Inferior parietal cortex (tissue), 1 donor: ENCODE measurements around the gene MOB1A.
A peak's percentile ranks its signal among the peaks of the same experiment; 100 is the strongest.
"Not testable (repeated sequence)": the region's sequence is repeated elsewhere in the genome, so short reads cannot be mapped to it uniquely, and the experiment has no call there.

Source experiments
- DNase-seq: peaks from one replicate; pipeline ENCODE4 v3.0.0-alpha.2; 2016; ENCODE audit errors: extremely low spot score

Gene MOB1A

DNA sequence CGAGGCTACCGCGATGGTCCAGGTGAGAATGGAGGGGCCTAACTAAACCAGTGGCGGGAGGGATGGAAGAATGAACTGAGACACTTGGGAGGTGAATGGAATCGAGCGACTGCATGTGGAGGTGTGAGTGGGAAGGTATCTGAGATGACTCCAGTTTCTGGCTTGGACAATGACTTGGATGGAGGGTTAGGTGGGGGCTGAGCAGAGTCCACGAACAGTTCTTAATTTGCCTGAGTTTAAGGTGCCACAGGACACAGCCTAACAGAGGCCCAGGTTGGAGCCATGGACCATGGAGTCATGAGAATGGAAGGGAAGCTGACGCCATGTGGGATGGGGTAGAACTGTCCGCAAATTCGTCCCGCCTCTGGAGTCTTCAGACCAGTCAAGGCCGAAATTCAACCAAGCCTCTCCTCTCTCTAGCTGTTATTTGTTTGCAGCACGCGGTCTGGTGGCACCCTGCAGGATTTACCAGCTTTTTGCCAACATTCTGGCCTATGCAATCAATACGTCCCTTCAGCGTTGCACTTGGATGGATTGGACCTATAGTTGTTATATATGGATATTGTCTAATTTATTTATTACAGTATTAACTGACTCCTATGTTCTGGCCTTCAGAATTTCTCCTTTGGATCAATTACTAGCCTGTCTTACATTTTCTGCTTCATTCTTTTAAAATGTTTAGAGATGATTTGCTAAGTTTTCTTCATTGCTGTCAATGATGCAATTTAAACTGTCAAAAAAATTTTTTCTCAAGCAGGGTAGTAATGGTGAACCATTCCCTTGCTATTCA is 30.0 kb downstream of the MOB1A start:
- peak; percentile 42 for DNase-seq

DNA sequence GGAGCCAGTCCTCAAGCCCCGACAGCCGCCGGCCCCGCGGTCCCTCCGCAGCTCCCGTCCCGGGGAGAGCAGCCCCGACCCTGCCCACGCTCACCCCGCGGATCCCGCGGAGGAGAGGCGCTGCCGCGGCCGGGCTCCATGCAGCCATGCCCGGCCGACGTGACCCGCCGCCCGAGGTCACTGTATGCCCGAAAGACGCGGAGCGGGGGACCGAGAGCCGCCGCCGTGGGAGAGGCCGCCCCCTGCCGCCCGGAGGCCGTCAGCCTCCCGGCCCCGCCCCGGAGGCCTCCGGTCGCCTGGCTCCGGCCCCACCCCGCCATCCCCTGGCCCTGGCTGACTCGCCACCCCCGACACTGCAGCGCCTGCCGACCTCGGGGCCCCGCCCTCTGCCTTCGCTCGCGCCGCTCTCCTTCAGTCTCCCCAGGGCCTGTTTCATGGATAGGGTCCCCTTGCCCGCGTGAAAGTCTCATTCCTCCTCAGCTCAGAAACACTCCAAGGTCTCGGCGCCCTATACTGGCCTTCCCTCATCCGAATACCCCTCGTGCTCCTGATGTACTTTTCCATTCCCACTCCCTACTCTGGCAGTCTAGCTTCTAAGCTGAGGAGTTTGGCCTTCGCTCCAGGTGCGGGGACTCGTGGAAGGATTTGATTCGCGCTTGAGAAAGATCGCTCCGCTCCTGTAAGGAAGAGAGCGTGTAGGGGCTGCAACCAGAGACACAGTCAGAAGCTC is 30.8 kb downstream of the MOB1A start, which contains the start of gene BOLA3:
BOLA3 (minus strand) TSS at position 186 of the 730 bp plus-strand sequence; CDS start at position 148, 38 bp downstream.
- peak; percentile 72 for DNase-seq

DNA sequence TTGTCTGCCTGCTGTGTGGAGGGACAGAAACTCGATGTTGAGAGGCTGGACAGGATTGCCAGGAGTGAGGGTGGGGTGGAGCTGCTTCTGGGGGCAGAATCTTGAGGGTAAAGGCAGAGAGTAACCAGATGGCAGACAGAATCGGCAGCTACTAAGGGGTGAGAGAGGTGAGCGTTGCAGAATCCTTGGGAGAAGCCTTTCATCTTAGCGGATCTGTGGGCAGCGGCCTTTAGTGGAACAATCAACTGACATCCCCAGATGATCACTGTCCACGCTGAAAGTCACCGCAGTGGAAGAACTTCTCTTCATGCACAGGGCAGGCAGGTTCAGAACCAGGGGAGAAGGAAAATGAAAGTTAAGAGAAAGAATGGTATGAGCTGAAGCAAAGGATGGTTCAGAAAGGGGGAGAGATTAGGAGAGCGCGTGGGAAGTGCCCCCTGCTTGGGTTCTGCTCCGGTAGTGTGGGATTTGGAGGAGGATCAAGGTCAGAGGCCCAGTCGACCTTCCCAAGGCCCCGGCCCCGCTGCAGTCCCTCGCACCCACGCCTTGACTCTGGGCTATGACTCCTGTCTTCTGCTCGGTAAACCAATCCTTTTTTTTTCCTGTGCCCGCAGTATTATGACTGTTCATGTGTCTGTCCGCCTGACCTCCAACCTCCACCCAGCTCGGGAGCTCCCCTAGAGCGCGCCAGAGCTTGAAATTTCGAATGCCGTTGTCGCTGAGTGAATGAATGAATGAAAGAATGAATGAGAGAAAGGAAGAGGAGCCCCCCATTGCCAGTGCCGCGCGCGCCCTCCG is 31.6 kb downstream of the MOB1A start:
- peak; percentile 9 for DNase-seq

DNA sequence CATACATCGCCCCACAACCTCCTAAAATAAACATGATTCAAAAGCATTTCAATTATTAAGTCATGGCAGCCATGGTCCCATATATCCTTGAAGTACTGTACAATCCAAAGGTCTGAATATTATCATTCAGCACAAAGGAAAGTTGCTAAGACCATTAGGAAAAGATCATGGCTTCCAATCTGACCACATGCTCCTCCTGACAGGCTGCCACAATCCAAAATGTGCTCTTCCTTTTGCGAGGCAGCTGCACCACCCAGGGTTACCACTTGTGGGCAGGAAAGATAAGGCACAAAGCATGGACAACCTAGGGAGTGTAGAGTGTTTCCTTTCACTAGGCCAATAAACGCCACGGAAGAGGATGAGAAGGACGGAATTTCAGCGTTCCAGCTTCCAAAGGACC is 36.3 kb downstream of the MOB1A start:
- no peak for DNase-seq

DNA sequence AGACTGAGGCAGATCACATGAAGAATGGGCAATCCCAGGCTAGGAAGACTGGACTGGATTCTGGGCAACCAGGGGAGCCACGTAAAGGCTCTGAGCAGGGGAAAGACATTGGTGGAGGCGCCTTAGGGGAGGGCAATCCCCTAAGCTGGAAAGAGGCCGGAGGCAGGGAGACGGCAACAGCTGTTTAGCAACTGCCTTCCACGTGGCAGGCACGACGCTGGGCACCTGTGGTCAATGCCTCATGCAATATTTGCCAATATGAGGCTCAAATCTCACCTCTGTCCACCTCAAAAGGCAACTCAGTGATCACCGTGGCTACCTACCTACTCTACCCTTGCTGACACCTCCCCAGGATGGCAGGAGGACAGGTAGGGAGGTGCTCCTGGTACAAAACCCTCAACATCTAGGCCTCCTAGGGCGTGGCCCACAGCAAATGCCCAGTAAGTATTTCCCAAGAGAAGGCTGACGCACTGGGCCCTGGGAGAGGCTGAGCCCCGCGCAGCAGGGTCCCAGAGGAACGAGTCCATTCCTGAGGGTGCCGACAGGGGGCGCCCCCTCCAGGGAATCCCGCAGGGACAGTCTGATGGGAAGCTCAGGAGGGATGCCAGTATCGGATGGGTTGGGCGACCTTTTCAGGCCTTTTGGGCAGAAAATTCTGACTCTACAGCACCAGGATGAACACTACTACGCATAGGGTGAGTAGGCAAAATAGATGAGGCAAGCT is 39.9 kb downstream of the MOB1A start:
- DNase-seq = no peak

DNA sequence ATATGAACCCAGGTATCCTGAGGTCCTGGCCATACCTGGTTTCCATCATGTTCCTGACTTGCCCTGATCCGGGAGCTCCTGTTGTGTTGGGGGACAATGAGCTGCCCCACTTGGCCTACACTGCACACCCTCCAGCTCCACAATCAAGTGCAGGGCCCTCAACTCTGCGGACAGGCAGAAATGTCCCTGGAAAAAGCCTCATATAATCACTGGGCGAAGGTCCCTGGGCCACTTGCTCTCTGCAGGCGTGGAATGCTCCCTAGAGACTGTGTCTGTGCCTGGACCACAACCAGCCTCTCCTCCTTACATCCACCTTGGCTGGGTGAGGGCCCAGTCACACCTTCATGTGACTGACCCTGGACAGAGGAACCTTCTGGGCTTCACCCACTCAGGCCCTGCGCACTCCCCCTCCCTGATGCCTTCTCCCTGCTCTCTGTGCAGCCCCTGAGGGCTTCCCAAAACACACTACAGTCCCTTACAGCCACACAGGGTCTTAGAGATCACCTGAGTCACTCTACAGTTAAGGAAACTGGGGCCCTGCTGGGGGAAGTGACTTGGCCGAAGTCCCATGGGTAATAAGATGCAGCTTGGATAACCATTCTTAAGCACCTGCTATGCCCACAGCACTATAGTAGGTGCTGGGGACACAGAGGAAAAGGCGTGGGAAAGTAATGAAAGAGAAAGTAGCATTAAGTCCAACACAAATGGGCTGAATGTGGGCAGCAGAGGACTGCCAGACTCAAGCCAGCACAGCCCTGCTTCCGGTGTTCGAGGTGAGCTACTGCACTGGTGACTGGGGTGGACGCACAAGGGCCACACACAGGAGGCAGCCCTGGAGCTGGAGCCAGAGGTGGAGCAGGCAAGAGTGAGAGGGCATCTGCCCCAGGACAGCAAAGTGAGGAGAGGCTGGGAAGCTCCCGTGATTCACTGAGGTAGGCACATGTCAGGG is 40.8 kb downstream of the MOB1A start:
- no peak for DNase-seq

DNA sequence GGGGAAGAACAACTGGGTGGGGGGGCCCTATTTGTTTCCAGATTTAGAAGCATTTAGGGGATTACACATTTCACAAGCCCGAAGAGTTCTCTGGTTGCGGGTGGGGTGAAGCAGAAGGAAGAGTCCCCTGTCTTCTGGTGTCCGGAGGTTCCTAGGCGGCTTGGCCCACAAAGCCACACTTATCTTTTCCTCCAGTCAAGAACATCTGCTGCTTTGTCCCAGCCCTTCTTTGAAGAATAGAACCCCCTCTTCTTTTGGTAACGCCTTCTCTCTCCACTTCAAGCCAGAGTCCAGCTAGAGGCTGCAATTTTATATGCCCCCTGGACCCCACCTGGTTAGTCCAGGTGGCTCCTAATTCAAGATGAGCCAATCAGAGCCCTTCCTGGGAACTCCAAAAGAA is 46.8 kb downstream of the MOB1A start:
- no peak for DNase-seq

DNA sequence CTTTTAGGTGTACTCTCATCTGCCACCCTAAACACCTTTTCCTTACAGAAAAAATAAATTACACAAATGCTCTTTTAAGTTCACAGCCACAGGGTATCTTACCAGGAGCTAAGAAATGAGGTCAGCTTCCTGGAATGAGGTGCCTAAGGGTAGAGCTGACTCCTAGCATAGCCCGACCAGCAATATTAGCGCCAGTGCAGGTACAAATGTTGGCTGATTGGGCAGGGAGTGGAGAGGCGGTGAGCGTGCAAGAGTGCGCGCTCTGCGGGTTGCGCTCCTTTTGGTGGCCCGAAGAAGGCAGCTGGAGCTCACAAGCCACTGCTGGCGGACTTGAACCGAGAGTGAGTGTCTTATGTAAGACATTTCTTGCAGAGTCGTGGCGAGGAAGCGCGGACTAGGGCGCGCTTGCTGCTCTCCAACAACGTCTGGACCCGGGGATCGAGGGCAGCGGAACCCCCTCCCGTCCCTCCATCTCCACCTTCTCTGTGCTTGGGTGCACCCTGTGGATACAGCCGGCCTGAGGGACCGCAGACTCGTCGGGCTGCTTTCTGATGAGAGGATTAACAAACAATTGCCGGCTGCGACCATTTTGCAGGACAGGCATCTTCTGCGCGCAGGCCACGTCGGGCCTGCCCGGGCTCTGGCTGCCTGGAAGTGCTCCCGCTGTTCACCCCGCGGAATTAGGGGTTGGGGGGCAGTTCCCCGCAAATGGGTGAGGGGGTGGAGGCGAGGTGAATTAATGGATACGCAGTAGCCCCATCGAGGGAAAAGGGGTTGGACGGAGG is 48.3 kb downstream of the MOB1A start:
- no peak for DNase-seq

DNA sequence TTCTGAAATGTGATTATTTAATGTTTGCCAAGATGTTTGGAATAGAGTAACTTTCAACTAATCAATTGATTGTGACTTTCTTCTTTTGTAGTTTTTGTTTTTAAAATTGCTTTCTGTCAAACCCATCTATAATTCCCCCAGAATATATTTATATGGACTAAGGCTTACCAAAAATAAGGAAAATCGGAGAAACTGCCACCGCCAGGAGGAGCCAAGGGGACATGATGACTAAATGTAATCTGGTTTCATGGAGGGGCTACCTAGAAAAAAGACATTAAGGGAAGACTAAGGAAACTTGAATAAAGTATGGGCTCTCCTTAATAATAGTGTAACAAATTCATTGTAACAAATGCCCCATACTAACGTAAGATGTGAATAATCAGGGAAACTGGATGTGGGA is 50.5 kb downstream of the MOB1A start:
- DNase-seq = no peak

DNA sequence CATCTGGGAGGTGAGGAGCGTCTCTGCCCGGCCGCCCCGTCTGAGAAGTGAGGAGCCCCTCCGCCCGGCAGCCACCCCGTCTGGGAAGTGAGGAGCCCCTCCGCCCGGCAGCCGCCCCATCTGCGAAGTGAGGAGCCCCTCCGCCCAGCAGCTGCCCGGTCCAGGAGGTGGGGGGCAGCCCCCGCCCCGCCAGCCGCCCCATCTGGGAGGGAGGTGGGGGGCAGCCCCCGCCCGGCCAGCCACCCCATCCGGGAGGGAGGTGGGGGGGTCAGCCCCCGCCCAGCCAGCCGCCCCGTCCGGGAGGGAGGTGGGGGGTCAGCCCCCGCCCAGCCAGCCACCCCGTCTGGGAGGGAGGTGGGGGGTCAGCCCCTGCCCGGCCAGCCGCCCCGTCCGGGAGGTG is 54.7 kb downstream of the MOB1A start:
- not testable (repeated sequence) for DNase-seq

DNA sequence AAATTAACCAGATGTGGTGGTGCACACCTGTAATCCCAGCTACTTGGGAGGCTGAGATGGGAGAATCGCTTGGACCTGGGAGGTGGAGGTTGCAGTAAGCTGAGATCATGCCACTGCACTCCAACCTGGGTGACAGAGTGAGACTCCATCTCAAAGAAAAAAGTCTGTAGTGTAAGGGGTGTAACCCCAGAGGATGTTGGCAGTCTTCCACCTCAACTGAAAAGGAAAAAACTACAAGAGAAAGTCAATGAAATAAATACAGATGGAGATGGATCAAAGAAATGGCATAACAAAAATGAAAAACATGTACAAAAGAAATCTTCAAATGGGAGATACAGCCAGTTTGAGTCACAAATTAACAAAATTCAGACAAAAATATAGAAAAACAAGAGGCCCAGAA is 56.8 kb downstream of the MOB1A start:
- DNase-seq = not testable (repeated sequence)

DNA sequence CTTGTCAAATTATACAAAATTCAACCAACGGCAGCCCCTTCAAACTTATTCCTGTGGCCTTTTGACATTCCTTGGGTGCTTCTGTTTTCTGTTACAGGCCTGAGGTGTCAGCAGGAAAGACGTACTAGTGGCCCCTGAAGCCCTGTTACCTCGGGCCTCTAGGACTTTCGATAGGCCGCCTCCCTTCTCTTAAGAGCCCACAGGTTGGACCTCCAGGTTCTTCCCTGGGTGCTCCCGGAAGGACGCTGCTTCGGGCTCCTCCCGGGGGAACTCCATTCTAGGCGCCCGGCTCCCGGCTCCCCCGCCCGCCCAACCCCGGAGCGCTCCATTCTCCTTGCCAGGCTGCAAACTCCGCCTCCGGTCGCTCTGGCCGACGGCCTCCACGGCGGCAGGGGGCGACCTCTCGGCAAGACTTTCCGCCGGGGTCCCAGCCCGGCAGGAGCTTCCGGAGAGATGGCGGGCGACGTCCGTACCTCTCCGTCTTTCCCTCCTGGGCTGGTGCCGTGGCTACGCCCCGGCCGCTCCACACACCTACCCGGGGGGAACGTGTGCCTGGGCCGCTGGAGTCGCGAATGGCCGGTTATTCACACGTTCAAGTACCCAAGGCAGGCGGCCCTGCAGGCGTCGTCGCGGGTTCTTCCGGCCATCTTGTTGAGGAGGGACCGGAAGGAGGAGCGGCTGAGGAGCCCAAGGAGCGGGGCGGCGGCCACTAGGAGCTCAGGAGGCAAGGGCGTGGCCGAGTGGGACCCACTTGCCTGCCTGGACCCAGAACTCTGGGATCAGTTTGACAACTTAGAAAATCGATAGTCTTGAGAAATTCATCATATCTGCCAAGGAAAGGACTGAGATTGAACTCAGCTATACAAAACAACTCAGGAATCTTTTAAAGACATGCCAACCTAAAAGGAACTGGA is 58.5 kb downstream of the MOB1A start:
- DNase-seq = peak; percentile 89

DNA sequence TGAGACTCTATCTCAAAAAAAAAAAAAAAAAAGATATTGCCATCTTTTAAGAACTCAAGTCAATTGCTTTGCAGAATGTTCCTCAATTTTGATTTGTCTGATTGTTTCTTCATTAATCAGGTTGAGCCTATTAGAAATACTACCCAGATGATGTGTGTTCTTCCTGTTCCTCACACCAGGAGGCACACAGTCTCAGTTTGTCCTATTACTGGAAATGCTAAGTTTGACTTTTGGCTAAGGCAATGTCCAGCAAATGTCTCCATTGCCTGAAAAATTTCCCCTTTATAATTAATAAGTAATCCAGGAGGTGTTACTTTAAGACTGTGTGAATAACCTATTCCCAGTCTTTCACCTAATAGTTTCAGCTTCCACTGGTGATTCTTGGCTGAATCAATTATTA is 59.3 kb downstream of the MOB1A start:
- no peak for DNase-seq

DNA sequence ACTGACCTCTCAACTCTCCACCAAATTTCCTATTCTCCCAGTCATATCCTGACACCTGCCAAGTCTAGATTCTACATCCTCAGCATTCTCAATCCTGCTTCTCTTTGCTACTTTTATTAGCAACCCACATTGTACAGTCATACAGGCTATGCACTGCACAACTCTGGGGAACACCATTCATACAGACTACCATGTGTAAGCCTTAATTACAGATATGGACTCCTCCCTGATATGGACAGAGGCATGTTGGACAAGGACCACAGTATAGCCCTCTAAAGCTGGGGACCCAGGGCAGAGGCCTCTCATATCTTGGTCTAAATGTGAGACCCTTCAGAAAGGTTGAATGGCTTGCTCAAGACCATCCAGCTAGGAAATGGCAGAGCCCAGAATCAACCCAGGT is 67.3 kb downstream of the MOB1A start:
- DNase-seq = no peak

DNA sequence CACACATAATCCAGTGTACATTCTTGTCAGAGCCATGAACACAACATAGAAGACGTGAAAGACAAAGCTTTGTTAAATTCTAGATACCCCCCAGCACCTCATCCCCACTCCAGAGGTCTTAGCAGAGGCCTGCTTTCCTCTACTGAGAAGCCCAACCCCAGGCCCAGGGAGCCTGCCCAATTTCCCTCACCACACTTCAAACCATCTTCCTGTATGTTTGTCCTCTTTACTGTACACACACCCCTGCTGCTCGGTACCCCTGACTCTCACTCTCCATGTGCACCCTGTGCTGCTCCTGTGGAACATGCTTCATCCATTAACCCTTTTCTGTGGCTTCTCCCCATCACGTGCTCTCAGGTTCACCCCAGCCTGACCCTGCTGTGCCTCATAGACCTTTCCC is 68.1 kb downstream of the MOB1A start:
- DNase-seq = no peak

DNA sequence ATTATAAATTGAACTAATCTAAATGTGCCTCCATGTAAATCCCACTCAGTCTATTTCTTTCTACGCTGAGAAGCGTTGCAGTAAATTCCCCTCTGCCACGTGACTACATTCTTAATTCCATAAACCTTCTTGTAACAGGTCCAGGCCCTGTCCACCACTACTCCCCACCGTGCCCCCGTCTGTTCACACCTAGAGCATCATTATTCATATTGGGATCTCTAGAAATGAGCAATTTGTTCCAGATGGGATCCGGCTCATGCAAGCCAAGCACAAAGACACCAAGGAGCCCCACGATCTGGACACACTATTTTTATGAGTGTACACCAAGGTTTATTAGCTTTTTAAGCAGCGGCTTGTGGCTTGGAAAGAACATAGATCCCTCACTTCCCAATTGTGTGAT is 69.1 kb downstream of the MOB1A start:
- DNase-seq = no peak

DNA sequence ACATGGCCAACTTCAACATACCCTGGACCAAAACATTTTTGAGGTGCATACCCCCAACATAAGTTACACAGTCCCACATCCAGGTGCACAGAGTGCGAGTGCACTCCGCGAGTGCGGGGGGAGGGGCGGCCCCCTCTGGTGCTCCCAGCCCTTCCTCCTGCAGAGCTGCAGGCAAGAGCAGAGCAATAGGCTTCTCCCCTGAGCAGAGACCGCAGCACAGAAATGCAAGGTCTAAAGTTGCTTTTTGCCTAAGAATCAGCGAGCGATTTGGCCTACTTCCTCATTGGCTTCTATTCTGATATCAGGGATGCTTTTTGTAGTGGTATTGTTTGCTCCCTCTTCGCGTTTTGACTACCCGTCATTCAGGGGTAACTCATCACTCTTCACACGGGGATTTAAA is 71.6 kb downstream of the MOB1A start:
- DNase-seq = no peak

DNA sequence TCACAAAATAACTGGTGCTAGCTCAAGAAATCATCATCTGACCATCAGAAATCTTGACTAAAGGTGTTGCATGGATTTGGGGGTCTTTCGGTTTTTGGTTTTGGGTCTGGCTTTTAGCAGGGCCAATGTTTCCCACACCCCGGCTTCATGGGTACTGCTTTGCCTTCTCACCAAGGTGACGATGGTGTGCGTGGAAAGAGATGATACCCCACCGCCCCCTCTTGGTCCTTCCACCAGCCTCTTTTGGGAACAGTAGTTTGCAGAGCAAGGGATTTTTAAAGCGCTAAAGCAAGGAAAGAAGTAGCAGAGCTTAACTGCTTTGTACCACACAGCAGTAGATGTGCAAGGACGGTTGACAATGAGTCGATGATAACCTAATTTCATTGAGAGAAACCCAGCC is 73.3 kb downstream of the MOB1A start:
- no peak for DNase-seq

DNA sequence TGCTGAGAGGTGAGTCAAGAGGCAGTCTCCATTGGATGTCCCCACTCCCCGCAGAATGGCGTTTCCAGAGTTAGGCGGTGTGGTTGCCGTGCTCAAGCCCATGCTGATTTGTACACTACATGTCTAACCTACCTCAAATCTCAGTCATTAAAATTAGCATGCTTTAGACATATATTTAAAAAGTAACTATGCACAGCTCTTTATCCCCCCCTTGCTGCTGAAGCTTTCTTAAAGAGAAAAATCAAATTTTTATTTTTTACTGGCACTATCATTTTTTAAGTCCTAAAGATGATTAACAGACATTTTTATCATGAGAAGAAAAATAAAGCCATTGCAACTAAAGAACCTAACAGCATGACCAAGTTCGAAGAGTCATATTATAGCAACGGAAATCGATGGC is 73.8 kb downstream of the MOB1A start:
- no peak for DNase-seq
